Stimulated activated CD4-positive, alpha-beta T cell treated with anti-CD3 and anti-CD28 coated beads, Interleukin-4, amount 100 ng/mL, for 1 hour (primary cell): ENCODE data around the gene PDE2A.

Experiments
- DNase-seq: peaks from one replicate; pipeline ENCODE4 v3.0.0-alpha.2; 2020

The PDE2A gene

DNA sequence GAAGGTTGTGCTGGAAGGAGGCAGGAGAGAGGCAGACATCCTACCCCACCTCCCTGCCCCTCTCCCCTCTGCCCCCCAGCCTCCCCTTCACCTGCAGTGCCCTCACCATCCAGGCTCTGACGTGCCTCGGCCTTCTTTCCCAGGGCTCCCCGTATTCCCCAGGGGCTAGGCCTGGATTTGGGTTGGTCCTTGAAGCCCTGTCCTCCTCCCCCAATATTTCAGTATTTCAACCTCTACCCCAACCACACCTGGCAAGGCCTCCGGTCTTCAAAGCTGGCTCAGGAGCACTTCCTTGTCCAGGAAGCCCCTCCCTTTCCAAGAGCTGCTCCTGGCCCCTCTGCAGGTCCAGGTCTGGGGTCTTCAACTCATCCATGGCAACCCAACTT lies 8.6 kb upstream of the PDE2A start:
- DNase-seq = no peak

GRCh38 chr11:72682238-72682857 lies 8.1 kb upstream of the PDE2A start:
- no peak for DNase-seq

GRCh38 chr11:72681226-72682153 lies 7.3 kb upstream of the PDE2A start:
- no peak for DNase-seq

DNA sequence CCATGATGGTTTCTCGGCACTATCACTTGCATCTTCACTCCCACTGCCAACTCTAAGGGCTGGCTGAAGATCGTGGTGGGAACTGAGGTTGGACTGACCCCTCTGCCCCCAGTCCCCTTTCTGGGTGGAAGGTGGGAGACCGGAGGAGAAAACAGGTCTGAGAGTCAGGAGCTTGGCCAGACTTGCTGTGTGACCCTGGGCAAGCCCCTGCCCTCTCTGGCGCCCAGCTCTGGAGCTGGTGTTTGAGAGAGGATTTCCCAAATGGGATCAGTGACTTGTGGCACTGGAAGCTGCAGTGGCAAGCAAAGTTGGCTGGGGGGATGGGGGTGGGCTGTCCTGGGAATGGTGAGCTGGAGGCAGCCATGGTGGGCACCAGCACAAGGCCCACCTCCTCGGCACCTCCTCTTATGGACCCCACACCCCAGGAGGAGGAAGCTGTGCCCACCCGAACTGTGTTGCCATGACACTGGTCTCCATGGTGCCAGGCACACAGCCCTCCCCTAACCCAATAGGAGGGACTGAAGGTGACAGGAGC lies 6.5 kb upstream of the PDE2A start:
- no peak for DNase-seq

- no peak for DNase-seq
Measured at GRCh38 chr11:72679869-72680268, 5.6 kb upstream of the PDE2A start.

GRCh38 chr11:72678524-72678923 lies 4.3 kb upstream of the PDE2A start:
- no peak for DNase-seq

DNA sequence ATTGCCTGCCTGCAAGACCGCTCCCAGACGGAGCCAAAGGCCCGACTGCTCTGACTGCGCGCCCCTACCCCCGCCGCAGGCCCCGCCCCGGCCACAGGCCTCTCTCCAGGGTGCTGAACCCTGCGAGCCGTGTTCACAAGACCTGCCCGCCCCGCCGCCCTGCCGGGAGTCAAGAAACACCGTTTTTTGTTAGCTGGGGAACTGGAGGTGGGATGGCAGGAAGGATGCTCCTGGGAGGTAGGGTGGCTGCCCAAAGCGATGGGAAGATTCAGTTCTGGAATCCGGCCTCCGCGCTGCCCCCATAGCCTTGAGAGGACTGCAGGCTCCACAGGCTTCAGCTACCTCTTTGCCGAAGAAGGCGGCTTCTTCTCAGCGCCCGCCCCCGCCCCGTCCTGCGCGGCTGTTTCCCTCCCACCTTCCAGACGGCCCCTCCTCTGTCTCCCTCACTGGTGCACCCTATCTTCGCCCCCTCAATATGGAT lies 2.7 kb upstream of the PDE2A start:
- DNase-seq = peak; percentile 78

DNA sequence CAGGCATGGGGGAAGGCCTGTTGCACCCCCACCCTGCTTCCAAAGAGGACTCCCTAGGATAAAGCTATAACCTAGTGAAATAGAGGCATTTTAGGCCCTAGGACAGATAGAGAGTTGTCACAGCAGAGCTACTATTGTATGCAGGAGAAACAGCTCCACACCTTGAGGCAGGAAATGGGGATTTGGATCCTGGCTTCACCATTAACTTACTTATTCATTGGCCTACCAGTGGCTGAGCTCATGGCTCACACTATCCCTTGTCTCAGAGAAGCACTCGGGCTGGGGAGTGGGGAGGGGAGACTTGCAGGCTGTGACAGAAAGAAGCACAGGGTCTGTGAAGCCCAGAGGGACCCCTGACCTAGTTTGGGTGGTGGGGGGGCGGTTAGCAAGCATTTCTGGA lies 999 bp upstream of the PDE2A start:
- DNase-seq = no peak

GRCh38 chr11:72673284-72673942 lies 809 bp downstream of the PDE2A start:
- DNase-seq = no peak

DNA sequence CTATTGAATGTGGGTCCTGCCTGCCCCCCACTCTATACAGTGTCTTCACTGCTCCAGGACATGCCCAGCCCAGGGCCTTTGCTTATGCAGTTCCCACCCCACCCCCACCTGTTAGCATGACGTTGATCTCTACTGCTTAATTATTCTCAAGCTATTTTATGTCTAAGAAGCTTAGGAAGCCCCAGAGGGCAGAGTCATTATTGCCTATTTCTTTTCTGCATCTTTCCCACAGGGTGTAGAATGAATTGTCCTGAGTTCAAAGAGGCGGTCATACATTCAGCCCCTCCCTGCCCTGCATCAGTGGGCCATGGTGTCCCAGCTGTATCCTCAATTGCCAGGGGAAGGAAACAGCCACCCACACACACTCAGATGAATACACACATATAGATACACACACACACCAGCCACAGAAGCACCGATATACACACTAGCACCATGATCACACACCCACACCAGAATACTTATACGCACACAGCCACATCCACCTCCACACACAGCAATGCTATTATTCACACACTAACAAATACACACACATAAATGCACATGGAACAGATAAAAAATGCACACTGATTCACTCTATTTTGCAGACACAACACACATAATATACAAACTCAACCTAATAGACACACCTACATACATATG lies 1.5 kb downstream of the PDE2A start:
- no peak for DNase-seq

GRCh38 chr11:72671152-72672099 lies 2.8 kb downstream of the PDE2A start:
- no peak for DNase-seq

GRCh38 chr11:72670041-72670440 lies 4.2 kb downstream of the PDE2A start:
- DNase-seq = no peak

GRCh38 chr11:72669527-72669926 lies 4.7 kb downstream of the PDE2A start:
- no peak for DNase-seq

DNA sequence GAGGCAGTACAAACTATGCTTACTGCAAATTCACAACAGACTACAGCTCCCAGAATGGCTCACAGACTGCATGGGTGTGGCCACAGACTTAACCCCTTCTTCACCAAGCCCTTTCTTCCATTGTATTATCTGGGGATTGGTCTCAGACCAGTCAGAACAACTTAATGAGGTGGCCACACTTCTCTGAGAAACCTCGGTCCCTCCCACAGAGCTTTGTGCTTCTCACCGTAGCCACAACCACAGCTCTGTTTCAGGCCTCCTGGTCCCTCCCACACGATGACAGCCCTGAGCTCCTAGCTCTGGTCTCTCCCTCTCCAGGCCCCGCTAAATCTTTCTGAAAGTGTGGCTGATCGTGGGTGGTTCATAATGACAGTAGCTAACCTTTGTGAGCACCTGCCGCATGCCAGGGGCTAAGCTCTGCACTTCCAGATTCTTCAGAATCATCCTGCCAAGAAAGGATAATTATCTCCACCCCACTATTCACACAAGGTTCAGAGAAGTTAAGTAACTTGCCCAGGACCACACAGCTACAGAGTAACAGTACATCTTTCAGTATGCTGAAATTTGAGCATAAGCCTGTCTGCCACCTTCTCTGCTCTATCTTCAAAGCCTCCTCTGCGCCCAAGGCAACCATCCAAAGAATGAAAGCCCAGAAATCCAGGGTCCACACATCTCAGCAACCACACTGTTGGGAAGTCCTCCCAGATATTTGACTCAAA lies 5.4 kb downstream of the PDE2A start:
- no peak for DNase-seq

DNA sequence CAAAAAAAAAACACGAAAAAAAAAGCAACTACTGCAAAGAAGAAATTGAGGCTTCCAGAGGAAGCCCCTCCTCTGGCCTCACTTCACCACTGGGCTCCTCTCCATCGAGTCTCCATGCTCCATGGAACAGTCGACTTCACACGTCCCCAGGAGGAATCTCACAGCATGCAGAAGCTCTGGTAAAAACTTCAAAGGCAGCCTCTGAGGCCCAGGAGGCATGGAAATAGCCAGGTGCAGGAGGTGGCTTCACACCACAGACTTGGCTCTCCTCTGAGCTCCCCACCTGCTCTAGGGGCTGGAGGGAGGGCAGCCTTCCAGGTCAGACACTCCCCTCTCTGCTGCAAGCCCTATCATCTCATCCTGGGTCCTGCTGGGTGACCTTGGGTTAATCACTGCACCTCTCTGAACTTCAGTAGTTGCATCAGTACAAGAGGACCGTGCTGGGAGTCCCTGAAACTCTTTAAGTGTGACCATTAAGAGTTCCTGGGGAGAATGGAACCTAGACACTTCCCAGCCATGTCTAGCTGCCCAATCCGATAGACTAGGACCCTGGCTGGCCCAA lies 8.2 kb downstream of the PDE2A start:
- no peak for DNase-seq

- DNase-seq = no peak
Measured at GRCh38 chr11:72662036-72662435, 12.2 kb downstream of the PDE2A start.

DNA sequence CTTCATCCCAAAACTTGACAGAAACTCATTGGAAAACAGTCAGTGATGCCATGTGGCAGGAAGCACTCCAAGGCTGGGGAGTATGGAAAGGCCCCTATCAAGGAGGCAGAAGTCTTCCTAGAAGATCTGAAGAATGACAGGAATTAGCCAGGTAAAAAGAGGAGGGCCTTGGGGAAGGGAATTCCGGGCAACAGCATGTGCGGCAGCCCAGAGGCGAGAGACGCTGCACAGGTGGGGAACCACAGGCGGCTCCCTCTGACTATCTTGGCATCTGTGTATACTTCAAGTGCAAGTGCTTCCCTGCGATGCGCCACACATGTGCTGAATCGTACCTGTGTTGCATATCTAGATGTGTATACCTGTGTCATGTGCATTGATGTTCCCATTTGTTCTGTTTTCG lies 12.7 kb downstream of the PDE2A start:
- DNase-seq = no peak

DNA sequence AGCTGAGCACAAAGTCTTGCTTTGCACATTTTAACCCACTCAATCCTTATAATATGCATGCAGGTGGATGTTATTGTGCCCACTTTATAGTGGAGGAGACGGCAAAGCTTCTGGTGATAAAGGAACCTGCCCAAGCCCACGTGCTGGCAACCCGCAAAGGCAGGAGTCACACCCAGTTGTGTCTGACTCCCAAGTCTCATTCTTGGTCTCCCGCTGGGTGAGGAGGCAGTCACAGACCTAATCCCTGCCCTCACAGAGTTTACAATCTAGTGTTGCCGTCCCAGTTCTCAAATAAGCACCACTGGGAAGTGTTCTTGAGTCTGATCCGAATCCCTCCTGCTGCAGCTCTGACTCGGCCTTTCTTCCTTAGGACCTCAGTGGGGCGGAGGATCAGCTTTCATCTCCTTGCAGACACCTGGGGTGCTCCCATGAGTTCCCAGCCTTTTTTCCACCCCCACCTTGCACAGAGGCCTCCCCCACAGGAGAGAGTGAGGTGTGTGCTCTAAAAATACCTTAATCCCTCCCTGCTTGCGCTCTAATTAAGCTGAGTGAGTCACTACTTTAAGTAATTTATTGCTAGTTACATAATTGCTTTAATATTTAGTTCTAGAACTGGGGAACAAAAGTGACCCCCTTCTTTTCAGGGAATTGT lies 15.1 kb downstream of the PDE2A start:
- no peak for DNase-seq

GRCh38 chr11:72657411-72658100 lies 16.7 kb downstream of the PDE2A start:
- no peak for DNase-seq
